Activated T-cell treated with anti-CD3 and anti-CD28 coated beads, Interleukin-2, amount 50 U/mL, for 72 hours (primary cell): ENCODE results near the gene SLC7A4. TPM values are rescaled to one million over a fixed set of nuclear protein-coding genes. Genes with fewer than 3 reads are reported as not detected.

ENCODE experiments used
- ATAC-seq, 2 donors: fragments of 150-1000 bp; cut with Tn5 transposase; replicated peaks in 1 of 2; 2 replicates each; pipeline ENCODE4 v1.10.0; 2021; ENCODE audit warnings: moderate library complexity in 2 of 2, mild to moderate bottlenecking in 1 of 2
- DNase-seq, 2 donors: peaks; one replicate each; pipeline ENCODE4 v3.0.0; 2021 to 2022; ENCODE audit warnings: mixed read lengths in 1 of 2
- H3K27ac Mint-ChIP-seq: one replicate; pipeline ENCODE4 v1.8.0; 2022; ENCODE audit warnings: mild to moderate bottlenecking, moderate library complexity, mixed read lengths
- H3K27me3 Mint-ChIP-seq: one replicate; pipeline ENCODE4 v1.8.0; 2022; ENCODE audit warnings: low read depth, mixed read lengths
- H3K36me3 Mint-ChIP-seq, 2 donors: one replicate each; pipeline ENCODE4 v1.8.0; 2022; ENCODE audit warnings: mixed read lengths in 2 of 2, mild to moderate bottlenecking in 1 of 2; ENCODE audit not compliant: insufficient read depth in 2 of 2
- H3K4me1 Mint-ChIP-seq: one replicate; pipeline ENCODE4 v1.8.0; 2022; ENCODE audit warnings: low read depth, mixed read lengths
- H3K4me3 Mint-ChIP-seq, 2 donors: one replicate each; pipeline ENCODE4 v1.8.0; 2022; ENCODE audit warnings: mild to moderate bottlenecking in 2 of 2, mixed read lengths in 2 of 2, moderate library complexity in 2 of 2
- H3K9me3 Mint-ChIP-seq, 2 donors: one replicate each; pipeline ENCODE4 v1.8.0; 2022; ENCODE audit warnings: mixed read lengths in 2 of 2
- total RNA-seq, 2 donors: library from RNA; stranded (reverse); gene quantifications; one replicate each; pipeline ENCODE4 v1.2.3, GENCODE V29; 2022

Gene SLC7A4
- total RNA-seq, 2 donors from 2014 or later = not detected

DNA sequence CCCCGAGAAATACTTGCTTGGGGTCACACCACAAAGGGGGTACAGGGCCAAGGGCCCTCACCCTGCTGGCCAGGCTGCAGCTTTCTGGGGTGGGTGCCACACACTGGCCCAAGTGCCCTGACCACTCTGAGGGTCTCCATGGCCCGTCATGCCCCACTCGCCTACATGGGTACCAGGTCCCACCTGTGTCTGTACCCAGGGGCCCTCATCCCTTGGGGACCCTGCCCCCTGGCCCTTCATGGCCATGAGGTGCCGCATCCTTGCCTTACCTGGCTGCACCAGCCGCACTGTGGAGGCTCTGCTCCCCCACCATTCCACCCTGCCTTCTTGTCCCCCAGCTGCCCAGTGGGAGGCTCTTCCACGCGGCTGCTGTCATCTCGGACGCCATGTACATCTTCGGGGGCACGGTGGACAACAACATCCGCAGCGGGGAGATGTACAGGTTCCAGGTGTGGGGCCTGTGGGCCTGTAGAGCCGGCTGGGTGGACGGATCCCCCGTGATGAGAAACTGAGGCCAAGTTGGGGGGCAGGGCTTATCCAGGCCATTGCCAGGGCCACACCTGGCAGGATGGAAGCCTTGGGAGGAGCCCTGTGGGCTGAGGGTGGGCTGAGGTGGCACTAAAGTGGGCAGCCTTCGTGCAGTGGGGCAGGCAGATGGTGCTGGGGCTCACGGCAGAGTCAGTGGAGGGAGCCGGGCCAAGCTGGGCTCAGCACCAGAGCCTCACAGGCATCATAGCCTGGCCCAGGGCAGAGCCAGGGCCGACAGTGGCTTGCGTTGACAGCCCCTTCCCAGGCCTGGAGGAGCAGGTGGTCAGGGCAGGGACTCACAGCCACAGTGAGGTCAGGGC lies 39.7 kb downstream of the SLC7A4 start:
- no peaks in the 10 kb centered on the region for H3K27me3 Mint-ChIP-seq
- no peak for DNase-seq
- H3K27ac Mint-ChIP-seq = no peak overlapping the region
- H3K36me3 Mint-ChIP-seq = no peaks in the 10 kb centered on the region
- H3K4me1 Mint-ChIP-seq = no peaks in the 10 kb centered on the region
- no peaks in the 10 kb centered on the region for H3K9me3 Mint-ChIP-seq
- no peak overlapping the region for H3K4me3 Mint-ChIP-seq
- ATAC-seq = no peak

DNA sequence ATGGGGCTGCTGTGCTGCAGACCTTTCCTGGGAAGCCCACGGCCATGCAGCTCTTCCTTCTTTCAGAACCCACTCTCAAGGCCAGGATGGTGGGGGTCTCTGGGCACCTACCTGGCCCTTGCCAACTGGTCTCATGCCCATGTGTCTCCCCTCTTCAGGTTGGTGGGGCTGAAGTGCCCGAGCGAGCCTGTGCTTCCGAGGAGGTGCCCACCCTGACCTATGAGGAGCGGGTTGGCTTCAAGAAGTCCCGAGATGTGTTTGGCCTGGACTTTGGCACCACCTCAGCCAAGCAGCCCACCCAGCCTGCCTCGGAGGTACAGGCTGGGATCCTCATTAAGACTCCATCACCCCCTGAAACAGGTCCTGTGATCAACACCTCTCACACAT lies 40.3 kb downstream of the SLC7A4 start:
- H3K9me3 Mint-ChIP-seq = no peaks in the 10 kb centered on the region
- no peaks in the 10 kb centered on the region for H3K4me1 Mint-ChIP-seq
- ATAC-seq (no peak), DNase-seq (no peak)
- no peak overlapping the region for H3K4me3 Mint-ChIP-seq
- no peaks in the 10 kb centered on the region for H3K27me3 Mint-ChIP-seq
- H3K27ac Mint-ChIP-seq = no peak overlapping the region
- no peaks in the 10 kb centered on the region for H3K36me3 Mint-ChIP-seq

- no peak for ATAC-seq
- H3K4me1 Mint-ChIP-seq = no peaks in the 10 kb centered on the region
- H3K27me3 Mint-ChIP-seq = no peaks in the 10 kb centered on the region
- no peak overlapping the region for H3K4me3 Mint-ChIP-seq
- H3K9me3 Mint-ChIP-seq = no peaks in the 10 kb centered on the region
- DNase-seq = no peak
- H3K27ac Mint-ChIP-seq = no peak overlapping the region
- peaks cover under 1 to 2% of the 10 kb centered on the region in 2 donors for H3K36me3 Mint-ChIP-seq
Measured at GRCh38 chr22:20991252-20992055, 40.9 kb downstream of the SLC7A4 start.

DNA sequence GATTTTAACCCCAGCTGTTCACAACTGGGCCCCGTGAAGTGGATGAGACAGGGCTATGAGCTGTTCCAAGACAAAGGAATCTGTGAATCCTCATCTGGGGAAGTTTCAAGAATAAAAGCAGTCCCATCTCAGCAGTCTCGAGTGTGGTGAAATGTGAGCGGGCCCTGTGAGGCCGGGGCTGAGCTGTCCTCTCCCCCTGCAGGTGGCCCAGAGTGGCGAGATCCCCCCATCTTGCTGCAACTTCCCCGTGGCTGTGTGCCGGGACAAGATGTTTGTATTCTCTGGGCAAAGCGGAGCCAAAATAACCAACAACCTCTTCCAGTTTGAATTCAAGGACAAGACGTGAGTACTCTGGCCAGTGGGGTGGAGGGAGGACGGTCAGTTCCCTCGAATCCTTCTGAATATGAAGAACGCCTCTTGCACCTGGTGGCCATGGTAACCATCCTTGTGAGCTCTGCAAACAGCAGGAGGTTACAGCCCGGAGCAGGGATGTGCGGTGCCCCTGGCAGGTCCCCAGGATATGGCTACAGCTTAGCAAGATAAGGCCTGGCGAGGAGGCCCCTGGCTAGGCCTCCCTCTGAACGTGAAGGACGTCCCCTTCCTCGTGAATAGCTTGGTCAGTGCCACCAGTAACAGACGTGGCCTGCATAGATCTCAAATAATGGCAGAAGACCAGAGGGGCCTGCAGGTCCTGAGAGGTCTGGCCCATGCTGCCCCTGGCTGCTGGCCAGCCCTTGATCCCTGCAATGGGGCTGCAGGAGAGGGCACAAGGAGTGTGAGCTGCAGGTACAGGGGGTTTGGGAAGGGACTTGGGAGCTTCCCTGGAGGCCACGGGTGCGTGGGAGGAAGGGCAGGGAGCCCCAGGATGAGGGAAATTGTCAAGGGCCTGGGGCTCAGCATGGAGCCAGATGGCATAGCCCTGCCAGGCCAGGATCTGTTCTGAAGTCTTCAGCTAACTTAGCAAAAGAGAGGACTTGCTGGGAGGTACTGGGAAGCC lies 41.9 kb downstream of the SLC7A4 start:
- Mint-ChIP-seq H3K27ac (no peak overlapping the region), H3K36me3 (peaks cover 4% of the 10 kb centered on the region in 2 donors)
- no peak for DNase-seq

DNA sequence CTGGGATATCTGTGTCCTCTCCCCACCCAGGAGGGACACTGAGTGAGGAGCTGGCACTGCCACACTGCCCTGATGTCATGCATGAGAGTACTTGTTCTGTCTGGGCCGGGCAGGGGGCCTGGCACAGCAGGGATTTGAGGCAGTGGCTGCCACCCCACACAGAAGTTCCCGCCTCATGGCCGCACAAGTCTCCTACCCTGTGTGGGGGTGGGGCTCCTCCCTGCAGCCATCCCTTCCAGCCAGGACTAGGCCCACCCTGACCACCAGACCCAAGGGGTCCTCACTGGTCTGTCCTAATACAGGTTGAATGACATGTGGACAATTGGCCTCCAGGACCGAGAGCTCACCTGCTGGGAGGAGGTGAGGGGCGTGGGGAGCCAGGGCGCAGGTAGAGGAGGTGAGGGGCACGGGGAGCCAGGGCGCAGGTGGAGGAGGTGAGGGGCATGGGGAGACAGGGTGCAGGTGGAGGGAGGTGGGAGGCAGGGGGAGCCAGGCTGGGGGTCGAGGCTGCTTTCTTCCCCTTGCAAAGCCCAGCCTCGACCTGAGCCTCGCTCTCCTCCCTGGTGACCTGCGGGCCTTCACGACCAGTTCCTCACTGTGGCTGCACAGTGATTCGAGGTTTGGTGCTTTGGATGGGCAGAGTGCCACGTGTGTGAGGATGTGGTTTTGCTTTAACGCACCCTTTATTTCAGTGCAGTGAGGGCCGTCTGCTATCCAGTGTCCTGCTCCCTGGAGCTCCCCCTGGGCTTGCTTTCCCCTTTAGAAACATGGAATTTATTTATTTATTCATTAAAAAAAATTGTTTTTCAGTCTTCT lies 42.8 kb downstream of the SLC7A4 start:
- H3K36me3 Mint-ChIP-seq = peaks cover 4% of the 10 kb centered on the region in 2 donors
- ATAC-seq (no peak), DNase-seq (no peak)
- H3K4me1 Mint-ChIP-seq = no peaks in the 10 kb centered on the region
- H3K9me3 Mint-ChIP-seq = no peaks in the 10 kb centered on the region
- H3K27me3 Mint-ChIP-seq = no peaks in the 10 kb centered on the region
- no peak overlapping the region for H3K4me3 Mint-ChIP-seq
- H3K27ac Mint-ChIP-seq = no peak overlapping the region

More for the DNA sequence above, 41.9 kb downstream of the SLC7A4 start:
- no peak for ATAC-seq
- Mint-ChIP-seq H3K4me1 (no peaks in the 10 kb centered on the region), H3K27me3 (no peaks in the 10 kb centered on the region), H3K9me3 (no peaks in the 10 kb centered on the region), H3K4me3 (no peak overlapping the region)

GRCh38 chr22:20988573-20989322 lies 43.6 kb downstream of the SLC7A4 start:
- no peak overlapping the region for H3K4me3 Mint-ChIP-seq
- DNase-seq (no peak), ATAC-seq (no peak)
- no peaks in the 10 kb centered on the region for H3K27me3 Mint-ChIP-seq
- no peak overlapping the region for H3K27ac Mint-ChIP-seq
- H3K9me3 Mint-ChIP-seq = no peaks in the 10 kb centered on the region
- H3K4me1 Mint-ChIP-seq = peaks cover 5% of the 10 kb centered on the region
- peaks cover 4 to 7% of the 10 kb centered on the region in 2 donors for H3K36me3 Mint-ChIP-seq

- H3K27ac Mint-ChIP-seq = no peak overlapping the region
- ATAC-seq (no peak), DNase-seq (no peak)
- H3K9me3 Mint-ChIP-seq = no peaks in the 10 kb centered on the region
- peaks cover 18% of the 10 kb centered on the region for H3K4me1 Mint-ChIP-seq
- no peaks in the 10 kb centered on the region for H3K27me3 Mint-ChIP-seq
- peaks cover 4 to 7% of the 10 kb centered on the region in 2 donors for H3K36me3 Mint-ChIP-seq
- no peak overlapping the region for H3K4me3 Mint-ChIP-seq
Measured at GRCh38 chr22:20987375-20987774, 45.0 kb downstream of the SLC7A4 start.

GRCh38 chr22:20986365-20986764 lies 46.0 kb downstream of the SLC7A4 start:
- ATAC-seq (no peak), DNase-seq (no peak)
- Mint-ChIP-seq H3K4me1 (peaks cover 21% of the 10 kb centered on the region), H3K27me3 (no peaks in the 10 kb centered on the region), H3K27ac (peak overlapping the region; percentile 1), H3K9me3 (no peaks in the 10 kb centered on the region), H3K36me3 (peaks cover 4 to 7% of the 10 kb centered on the region in 2 donors), H3K4me3 (no peak overlapping the region)

DNA sequence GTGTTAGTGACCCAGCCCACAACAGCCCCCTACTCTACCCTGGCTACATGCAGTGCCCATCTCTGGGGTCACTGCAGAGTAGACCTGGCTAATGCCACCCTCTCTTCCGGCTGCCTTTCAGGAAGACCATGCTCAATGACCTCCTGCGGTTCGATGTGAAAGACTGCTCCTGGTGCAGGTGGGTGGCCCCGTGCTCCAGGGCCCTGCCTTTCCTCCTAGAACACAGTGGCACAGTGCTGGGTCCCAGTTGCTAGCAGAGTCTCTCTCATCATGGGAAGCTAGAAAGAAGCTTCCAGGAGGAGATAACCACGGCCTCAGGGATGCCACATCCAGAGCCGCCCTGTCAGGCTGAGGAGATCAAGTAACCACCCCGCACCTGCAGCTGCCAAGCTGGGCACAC lies 46.6 kb downstream of the SLC7A4 start:
- Mint-ChIP-seq H3K36me3 (peaks cover 4 to 7% of the 10 kb centered on the region in 2 donors), H3K4me3 (no peak overlapping the region), H3K4me1 (peaks cover 27% of the 10 kb centered on the region), H3K9me3 (no peaks in the 10 kb centered on the region), H3K27ac (no peak overlapping the region), H3K27me3 (no peaks in the 10 kb centered on the region)
- DNase-seq = no peak
- ATAC-seq = no peak

GRCh38 chr22:20983081-20983771 lies 49.1 kb downstream of the SLC7A4 start:
- DNase-seq (no peak), ATAC-seq (no peak)
- Mint-ChIP-seq H3K4me3 (peak overlapping the region; percentile 95 to 97), H3K9me3 (peaks cover 3 to 6% of the 10 kb centered on the region in 2 donors), H3K27ac (peak overlapping the region; percentile 85), H3K4me1 (peaks cover 47% of the 10 kb centered on the region), H3K27me3 (no peaks in the 10 kb centered on the region), H3K36me3 (peaks cover 8 to 15% of the 10 kb centered on the region in 2 donors)

GRCh38 chr22:20982563-20982882 lies 49.8 kb downstream of the SLC7A4 start:
- peak overlapping the region; percentile 95 to 97 for H3K4me3 Mint-ChIP-seq
- no peak for DNase-seq
- peaks cover 47% of the 10 kb centered on the region for H3K4me1 Mint-ChIP-seq
- H3K27ac Mint-ChIP-seq = peak overlapping the region; percentile 85
- ATAC-seq = peak; percentile 16
- H3K36me3 Mint-ChIP-seq = peaks cover 8 to 15% of the 10 kb centered on the region in 2 donors
- peaks cover 3 to 6% of the 10 kb centered on the region in 2 donors for H3K9me3 Mint-ChIP-seq
- no peaks in the 10 kb centered on the region for H3K27me3 Mint-ChIP-seq
